Calu3 (cell line): ENCODE measurements around the gene HNF4A. TPM values are rescaled to one million over a fixed set of nuclear protein-coding genes. Genes with fewer than 3 reads are reported as not detected.

Source experiments
- BruUV-seq: library from RNA; stranded (reverse); fragments of 400-500 nt; replicated peaks from 2 replicates; lab custom pipeline; 2021; lab: Mats Ljungman, UMichigan
- CTCF ChIA-PET: fragments of 300-600 bp; sonication (Branson Sonifier 250); formaldehyde crosslinking; loops from one replicate; lab custom pipeline; 2022; ENCODE audit warnings: antibody characterized with exemption; lab: Charles Lee
- DNase-seq: peaks from one replicate; pipeline ENCODE4 v3.0.0; 2022
- H3K27ac Mint-ChIP-seq: one replicate; pipeline ENCODE4 v1.8.0; 2022; ENCODE audit warnings: mixed read lengths; ENCODE audit not compliant: unreplicated experiment
- H3K27me3 Mint-ChIP-seq: one replicate; pipeline ENCODE4 v1.8.0; 2022; ENCODE audit warnings: mixed read lengths; ENCODE audit not compliant: unreplicated experiment
- H3K36me3 Mint-ChIP-seq: one replicate; pipeline ENCODE4 v1.8.0; 2022; ENCODE audit warnings: mild to moderate bottlenecking, moderate library complexity, mixed read lengths; ENCODE audit not compliant: insufficient read depth, unreplicated experiment
- H3K4me1 Mint-ChIP-seq: one replicate; pipeline ENCODE4 v1.8.0; 2022; ENCODE audit warnings: mild to moderate bottlenecking, low read depth, mixed read lengths; ENCODE audit not compliant: unreplicated experiment
- H3K4me3 Mint-ChIP-seq: one replicate; pipeline ENCODE4 v1.8.0; 2022; ENCODE audit warnings: mild to moderate bottlenecking, low read depth, moderate library complexity, mixed read lengths; ENCODE audit not compliant: unreplicated experiment
- H3K9me3 Mint-ChIP-seq: one replicate; pipeline ENCODE4 v1.8.0; 2022; ENCODE audit warnings: low read depth, mixed read lengths; ENCODE audit not compliant: unreplicated experiment
- intact Hi-C: fragments of 100-400 bp; cut with micrococcal nuclease; formaldehyde crosslinking; loops from one replicate; pipeline ENCODE4 v1.10.0; 2022; ENCODE audit not compliant: unreplicated experiment
- total RNA-seq: library from RNA; stranded (reverse); gene quantifications from 2 replicates; pipeline ENCODE4 v1.2.3, GENCODE V29; 2022
- TF ChIP-seq, protein P1 (sequence below): fragments of 200-600 bp; IDR thresholded peaks from one replicate; pipeline ENCODE4 v1.8.0; 2022; ENCODE audit warnings: antibody characterized with exemption; ENCODE audit not compliant: unreplicated experiment

HNF4A gene
- total RNA-seq, 1 experiment from 2014 or later, result 27.7 TPM

DNA sequence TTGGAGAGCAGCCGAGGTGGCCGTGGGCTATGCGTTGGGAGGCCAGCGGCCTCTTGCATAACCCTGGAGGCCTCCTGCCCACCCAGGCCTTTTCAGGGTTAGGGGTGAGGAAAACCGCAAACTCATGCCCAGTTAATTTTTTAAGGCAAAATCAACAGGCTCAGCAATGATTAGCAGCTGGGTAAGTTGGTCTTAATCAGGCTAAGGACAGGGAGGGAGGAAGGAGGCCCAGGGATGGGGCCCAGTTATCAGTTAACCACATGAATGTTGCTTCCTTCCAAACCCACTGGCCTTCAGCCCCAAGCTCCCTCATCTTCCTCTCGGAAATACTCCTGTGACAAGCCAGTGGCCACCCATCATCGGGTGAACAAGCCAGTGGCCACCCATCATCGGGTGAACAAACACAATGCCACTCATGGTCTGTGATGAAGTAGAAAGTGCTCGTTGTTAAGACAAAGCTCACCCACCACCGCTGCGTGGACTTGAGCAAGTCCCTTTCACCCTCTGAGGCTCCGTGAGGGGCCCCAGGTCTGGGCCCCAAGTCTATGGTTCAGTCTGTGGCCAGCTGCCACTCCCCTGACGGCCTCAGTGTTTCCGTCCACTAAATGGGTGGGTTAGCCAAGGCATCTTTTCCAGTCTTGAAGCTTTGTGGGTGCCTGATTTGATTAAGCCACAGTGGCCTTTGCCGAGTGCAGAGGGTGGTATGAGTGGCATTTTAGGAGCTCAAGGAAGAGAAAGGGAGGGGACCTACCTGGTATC, 39.4 kb downstream of the HNF4A start:
- peaks cover 5% of the 10 kb centered on the region for H3K36me3 Mint-ChIP-seq
- H3K27me3 Mint-ChIP-seq, result no peaks in the 10 kb centered on the region
- peaks cover 27% of the 10 kb centered on the region for H3K4me1 Mint-ChIP-seq
- H3K4me3 Mint-ChIP-seq, result no peak overlapping the region
- BruUV-seq, result no TSS peak
- DNase-seq, result no peak
- TF ChIP-seq, protein P1, sequence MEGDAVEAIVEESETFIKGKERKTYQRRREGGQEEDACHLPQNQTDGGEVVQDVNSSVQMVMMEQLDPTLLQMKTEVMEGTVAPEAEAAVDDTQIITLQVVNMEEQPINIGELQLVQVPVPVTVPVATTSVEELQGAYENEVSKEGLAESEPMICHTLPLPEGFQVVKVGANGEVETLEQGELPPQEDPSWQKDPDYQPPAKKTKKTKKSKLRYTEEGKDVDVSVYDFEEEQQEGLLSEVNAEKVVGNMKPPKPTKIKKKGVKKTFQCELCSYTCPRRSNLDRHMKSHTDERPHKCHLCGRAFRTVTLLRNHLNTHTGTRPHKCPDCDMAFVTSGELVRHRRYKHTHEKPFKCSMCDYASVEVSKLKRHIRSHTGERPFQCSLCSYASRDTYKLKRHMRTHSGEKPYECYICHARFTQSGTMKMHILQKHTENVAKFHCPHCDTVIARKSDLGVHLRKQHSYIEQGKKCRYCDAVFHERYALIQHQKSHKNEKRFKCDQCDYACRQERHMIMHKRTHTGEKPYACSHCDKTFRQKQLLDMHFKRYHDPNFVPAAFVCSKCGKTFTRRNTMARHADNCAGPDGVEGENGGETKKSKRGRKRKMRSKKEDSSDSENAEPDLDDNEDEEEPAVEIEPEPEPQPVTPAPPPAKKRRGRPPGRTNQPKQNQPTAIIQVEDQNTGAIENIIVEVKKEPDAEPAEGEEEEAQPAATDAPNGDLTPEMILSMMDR, result no peak
- no peak overlapping the region for H3K27ac Mint-ChIP-seq
- no peaks in the 10 kb centered on the region for H3K9me3 Mint-ChIP-seq
- CTCF ChIA-PET, result interaction anchor here (0.9 to 1.7 kb wide), 3 partner anchors 10 to 214 kb away, joined by 3 to 6 read pairs (median 4); no protein-coding TSS in a partner anchor
- intact Hi-C loops, result no loop called here

DNA sequence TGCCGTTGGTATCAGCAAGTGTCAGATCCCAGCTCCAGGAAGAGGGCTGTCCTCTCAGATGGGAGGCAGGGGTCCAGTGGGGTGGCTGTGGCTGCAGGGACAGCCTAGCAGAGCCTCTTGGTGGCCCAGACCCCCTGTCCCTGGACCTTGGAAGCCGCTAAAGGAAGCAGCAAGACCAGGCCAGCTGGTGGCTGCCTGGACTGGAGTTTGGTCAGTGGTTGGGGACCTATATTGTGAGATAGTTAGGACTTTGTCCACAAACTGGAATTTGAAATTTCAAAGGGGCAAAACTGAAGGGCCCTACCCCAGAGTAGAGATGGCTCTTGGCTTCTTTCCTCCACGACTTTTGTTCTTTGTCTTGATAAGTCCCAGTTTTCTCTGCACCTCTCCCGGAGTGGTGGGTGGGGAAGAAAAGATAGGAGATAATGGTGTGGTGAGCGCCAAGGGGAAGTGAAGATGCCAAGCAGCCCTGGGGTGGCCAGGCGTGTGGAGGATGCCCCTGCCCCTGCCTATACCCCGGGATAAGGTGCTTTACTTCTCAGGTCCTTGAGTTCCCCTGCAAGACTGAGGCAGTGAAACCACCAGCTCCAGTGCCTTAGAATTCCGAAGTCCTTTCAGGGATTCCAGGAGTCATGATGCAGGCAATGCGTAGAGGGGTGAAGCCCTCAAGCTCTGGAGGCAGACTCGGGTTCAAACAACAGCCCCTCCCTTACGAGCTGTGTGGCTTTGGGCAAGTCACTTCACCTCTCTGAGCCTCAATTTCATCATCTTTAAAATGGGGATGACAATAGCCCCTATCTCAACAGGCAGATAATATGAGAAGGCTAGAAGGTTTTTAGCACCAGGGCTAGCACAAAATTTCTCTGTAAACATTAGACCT, 40.2 kb downstream of the HNF4A start:
- H3K27ac Mint-ChIP-seq, result no peak overlapping the region
- TF ChIP-seq, protein P1, result no peak
- CTCF ChIA-PET, result interaction anchor here (0.6 to 1.7 kb wide), 5 partner anchors 11 to 213 kb away, joined by 3 to 6 read pairs (median 3); no protein-coding TSS in a partner anchor
- no peak for DNase-seq
- peaks cover 36% of the 10 kb centered on the region for H3K4me1 Mint-ChIP-seq
- no peaks in the 10 kb centered on the region for H3K9me3 Mint-ChIP-seq
- no TSS peak for BruUV-seq
- intact Hi-C loops, result no loop called here
- no peaks in the 10 kb centered on the region for H3K27me3 Mint-ChIP-seq
- no peak overlapping the region for H3K4me3 Mint-ChIP-seq
- peaks cover 5% of the 10 kb centered on the region for H3K36me3 Mint-ChIP-seq

DNA sequence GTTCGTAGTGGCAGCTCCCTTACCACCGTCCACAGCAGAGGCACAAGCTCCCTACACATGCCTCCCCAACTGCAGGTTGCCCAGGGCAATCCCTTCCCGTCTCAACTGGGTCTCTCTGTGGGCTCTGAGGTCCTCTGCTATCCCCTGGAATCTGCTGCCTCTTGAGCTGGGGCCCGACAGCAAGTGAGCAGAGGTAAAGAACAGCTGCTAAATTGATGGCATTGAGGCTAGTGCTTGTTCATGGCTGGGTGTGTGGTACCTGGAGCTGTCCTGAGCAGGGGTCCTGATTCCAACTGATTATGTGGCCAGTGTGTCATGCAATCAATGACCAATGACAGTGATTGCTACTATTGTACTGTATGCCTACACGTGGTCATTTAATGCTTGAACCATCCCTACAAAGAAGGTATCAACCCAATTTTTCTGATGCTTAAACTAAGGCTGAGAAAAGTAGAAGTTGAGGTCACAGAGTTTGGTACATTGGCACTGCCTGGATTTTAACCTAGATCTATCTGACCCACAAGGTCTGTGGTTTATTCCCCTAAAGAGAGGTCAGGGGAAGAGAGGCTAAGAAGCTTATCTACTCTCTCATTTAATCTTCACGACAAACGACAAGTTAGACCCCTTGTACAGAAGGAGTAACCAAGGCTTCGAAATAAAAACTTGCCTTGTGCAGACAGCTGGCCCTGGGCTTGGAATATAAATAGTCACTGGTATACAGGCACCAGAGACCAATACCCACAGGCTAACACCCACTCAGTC, 41.1 kb downstream of the HNF4A start:
- no peaks in the 10 kb centered on the region for H3K9me3 Mint-ChIP-seq
- H3K4me1 Mint-ChIP-seq, result peaks cover 44% of the 10 kb centered on the region
- no peak overlapping the region for H3K4me3 Mint-ChIP-seq
- no TSS peak for BruUV-seq
- peaks cover 5% of the 10 kb centered on the region for H3K36me3 Mint-ChIP-seq
- intact Hi-C loops, result no loop called here
- TF ChIP-seq, protein P1, result no peak
- H3K27me3 Mint-ChIP-seq, result no peaks in the 10 kb centered on the region
- no peak for DNase-seq
- no peak overlapping the region for H3K27ac Mint-ChIP-seq
- CTCF ChIA-PET, result interaction anchor here (0.6 to 0.8 kb wide), 2 partner anchors 15 to 38 kb away, joined by 3 read pairs; no protein-coding TSS in a partner anchor

DNA sequence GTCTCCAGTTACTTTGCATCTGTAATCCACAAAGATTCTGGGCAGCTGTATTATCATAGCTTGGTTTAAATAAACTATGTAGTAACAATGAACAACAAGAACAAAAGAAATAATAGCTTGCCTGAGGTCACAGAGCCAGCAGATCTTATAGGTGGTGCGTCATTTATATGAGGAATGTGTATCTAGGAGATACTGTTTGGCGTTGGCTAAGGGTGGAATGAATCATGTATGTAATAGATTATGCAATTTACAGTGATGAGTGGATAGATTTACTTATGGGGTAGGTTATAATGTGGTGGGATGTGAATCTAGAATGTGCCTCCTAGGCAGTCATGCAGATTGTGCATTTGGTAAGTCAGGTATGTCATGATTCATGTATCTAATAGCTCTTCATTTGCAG, 42.8 kb downstream of the HNF4A start:
- Mint-ChIP-seq H3K4me1 (peaks cover 54% of the 10 kb centered on the region), H3K4me3 (no peak overlapping the region), H3K36me3 (peaks cover 5% of the 10 kb centered on the region), H3K27ac (no peak overlapping the region), H3K9me3 (no peaks in the 10 kb centered on the region), H3K27me3 (no peaks in the 10 kb centered on the region)
- intact Hi-C loops, result no loop called here
- CTCF ChIA-PET, result interaction anchor here (1.5 kb wide), 1 partner anchor 9 kb away, joined by 8 read pairs; no protein-coding TSS in a partner anchor
- TF ChIP-seq, protein P1, result no peak
- BruUV-seq, result no TSS peak
- DNase-seq, result no peak
